Measurements from ENCODE around the gene NRG3. TPM values are rescaled to one million over a fixed set of nuclear protein-coding genes. Genes with fewer than 3 reads are reported as not detected.

NRG3 gene
- total RNA-seq, 1 experiment from 2014 or later: not detected

- ChIA-PET POLR2A (no interaction called here), CTCF (no interaction called here), RAD21 (ENCODE audit: low non-redundant PET in 1 of 2, low total read pairs in 2 of 2, uncharacterized antibody in 2 of 2, unreplicated experiment in 2 of 2) (no interaction called here)
- H2AFZ ChIP-seq (ENCODE audit: low read depth, low read length, poor library complexity, severe bottlenecking): no peak overlapping the region
- no peak for DNase-seq (ENCODE audit: low read depth, low spot score)
- H3K36me3 ChIP-seq (ENCODE audit: control insufficient read depth in 1 of 2, insufficient read depth in 2 of 2, low read length in 2 of 2): no peaks in the 10 kb centered on the region
- intact Hi-C loops (cut with micrococcal nuclease): no loop called here
- H3K79me2 ChIP-seq (ENCODE audit: insufficient read depth, low read length): no peaks in the 10 kb centered on the region
- no peak overlapping the region for H3K4me3 ChIP-seq (replicated peaks in 1 of 2; ENCODE audit: low read depth in 1 of 2, low read length in 2 of 2)
- no peaks in the 10 kb centered on the region for H3K4me1 ChIP-seq (ENCODE audit: control insufficient read depth in 1 of 2, insufficient read depth in 2 of 2, low read length in 2 of 2)
- ATAC-seq: no peak
- H3K9me2 ChIP-seq (ENCODE audit: insufficient read depth): no peaks in the 10 kb centered on the region
- H3K4me2 ChIP-seq (ENCODE audit: low read length): no peak overlapping the region
- H4K20me1 ChIP-seq (ENCODE audit: insufficient read depth): no peaks in the 10 kb centered on the region
- no peaks in the 10 kb centered on the region for H3K27me3 ChIP-seq (ENCODE audit: insufficient read depth, low read length)
- H3K9me3 ChIP-seq (ENCODE audit: control insufficient read depth in 1 of 2, insufficient read depth in 1 of 2, low read depth in 1 of 2, low read length in 2 of 2): peaks cover 10 to 12% of the 10 kb centered on the region in 2 experiments; a peak in 2 of 4 replicates
- H3K27ac ChIP-seq (ENCODE audit: low read depth, low read length): no peak overlapping the region
- TF ChIP-seq RAD21 (IDR thresholded peaks at IDR 0.05; ENCODE audit: low read depth) (no peak), YY1 (IDR thresholded peaks at IDR 0.05; ENCODE audit: extremely low read depth, insufficient replicate concordance, low read depth, low read length) (no peak), FOSL1 (IDR thresholded peaks at IDR 0.05; ENCODE audit: low read depth) (no peak), EZH2 (IDR thresholded peaks at IDR 0.05) (no peak), TCF7L2 (IDR thresholded peaks at IDR 0.05; ENCODE audit: borderline replicate concordance, extremely low read depth, insufficient read depth, insufficient read length) (no peak), EGR1 (IDR thresholded peaks at IDR 0.05; ENCODE audit: low read depth) (no peak)
- TF ChIP-seq, protein P1, sequence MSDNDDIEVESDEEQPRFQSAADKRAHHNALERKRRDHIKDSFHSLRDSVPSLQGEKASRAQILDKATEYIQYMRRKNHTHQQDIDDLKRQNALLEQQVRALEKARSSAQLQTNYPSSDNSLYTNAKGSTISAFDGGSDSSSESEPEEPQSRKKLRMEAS (IDR thresholded peaks at IDR 0.05): no peak
- no TSS peak for BruUV-seq (replicated peaks)
- H3K9ac ChIP-seq (ENCODE audit: low read length): no peak overlapping the region
Measured at GRCh38 chr10:82160307-82160706, 285.3 kb downstream of the NRG3 start.

- DNase-seq (ENCODE audit: low read depth, low spot score) (no peak), ATAC-seq (no peak)
- Histone ChIP-seq H3K27ac (ENCODE audit: low read depth, low read length) (no peak overlapping the region), H3K9me2 (ENCODE audit: insufficient read depth) (no peaks in the 10 kb centered on the region), H3K9me3 (ENCODE audit: control insufficient read depth in 1 of 2, insufficient read depth in 1 of 2, low read depth in 1 of 2, low read length in 2 of 2) (peaks cover 10 to 12% of the 10 kb centered on the region in 2 experiments; a peak in 2 of 4 replicates), H3K9ac (ENCODE audit: low read length) (no peak overlapping the region), H3K79me2 (ENCODE audit: insufficient read depth, low read length) (no peaks in the 10 kb centered on the region), H3K4me2 (ENCODE audit: low read length) (no peak overlapping the region), H3K4me3 (replicated peaks in 1 of 2; ENCODE audit: low read depth in 1 of 2, low read length in 2 of 2) (no peak overlapping the region), H3K27me3 (ENCODE audit: insufficient read depth, low read length) (no peaks in the 10 kb centered on the region), H4K20me1 (ENCODE audit: insufficient read depth) (no peaks in the 10 kb centered on the region), H3K36me3 (ENCODE audit: control insufficient read depth in 1 of 2, insufficient read depth in 2 of 2, low read length in 2 of 2) (no peaks in the 10 kb centered on the region), H3K4me1 (ENCODE audit: control insufficient read depth in 1 of 2, insufficient read depth in 2 of 2, low read length in 2 of 2) (no peaks in the 10 kb centered on the region), H2AFZ (ENCODE audit: low read depth, low read length, poor library complexity, severe bottlenecking) (no peak overlapping the region)
- intact Hi-C loops (cut with micrococcal nuclease): no loop called here
- ChIA-PET CTCF (no interaction called here), RAD21 (ENCODE audit: low non-redundant PET in 1 of 2, low total read pairs in 2 of 2, uncharacterized antibody in 2 of 2, unreplicated experiment in 2 of 2) (no interaction called here), POLR2A (no interaction called here)
- BruUV-seq (replicated peaks): no TSS peak
- no peak for TF ChIP-seq ZNF274 (IDR thresholded peaks at IDR 0.05; ENCODE audit: low read depth, low read length)
- no peak for TF ChIP-seq POLR2A (IDR thresholded peaks at IDR 0.05; ENCODE audit: borderline replicate concordance, extremely low read depth, insufficient read depth, insufficient read length)
- TF ChIP-seq EZH2 (IDR thresholded peaks at IDR 0.05): no peak
- TF ChIP-seq, protein P2, sequence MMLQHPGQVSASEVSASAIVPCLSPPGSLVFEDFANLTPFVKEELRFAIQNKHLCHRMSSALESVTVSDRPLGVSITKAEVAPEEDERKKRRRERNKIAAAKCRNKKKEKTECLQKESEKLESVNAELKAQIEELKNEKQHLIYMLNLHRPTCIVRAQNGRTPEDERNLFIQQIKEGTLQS (IDR thresholded peaks at IDR 0.05): no peak
- no peak for TF ChIP-seq TCF7L2 (IDR thresholded peaks at IDR 0.05; ENCODE audit: borderline replicate concordance, extremely low read depth, insufficient read depth, insufficient read length)
- TF ChIP-seq REST (IDR thresholded peaks at IDR 0.05; ENCODE audit: low read depth): no peak
- TF ChIP-seq ZFX (IDR thresholded peaks at IDR 0.05): no peak
- no peak for TF ChIP-seq CBX3 (IDR thresholded peaks at IDR 0.05; ENCODE audit: low read depth)
Measured at GRCh38 chr10:82161264-82161663, 286.3 kb downstream of the NRG3 start.
